HepG2 (cell line): Measurements from ENCODE around the gene ENPP7. TPM values are rescaled to one million over a fixed set of nuclear protein-coding genes. Genes with fewer than 3 reads are reported as not detected.
A peak's percentile ranks its signal among the peaks of the same experiment; 100 is the strongest.

Source experiments
- ATAC-seq: fragments of 200-7000 bp; cut with Tn5 transposase; 3 replicates; pipeline ENCODE4 v1.9.1; 2020; ENCODE audit warnings: mild to moderate bottlenecking, moderate library complexity
- BruUV-seq: library from RNA; stranded (reverse); fragments of 400-500 nt; replicated peaks from 2 replicates; lab custom pipeline; 2021; lab: Mats Ljungman, UMichigan
- CTCF ChIA-PET: fragments of 300-600 bp; formaldehyde crosslinking; extraction: SDS; loops from one replicate; lab custom pipeline; 2021; ENCODE audit warnings: low total read pairs, inconsistent platforms, low intra/inter-chr PET ratio; lab: Yijun Ruan, JAX
- POLR2A ChIA-PET: fragments of 350-600 bp; sonication (Branson Sonifier 250); formaldehyde crosslinking; loops from one replicate; lab custom pipeline; 2020; ENCODE audit warnings: antibody characterized with exemption, inconsistent platforms; lab: Yijun Ruan, JAX
- DNase-seq: peaks from one replicate; pipeline ENCODE4 v3.0.0-alpha.2; 2015; ENCODE audit warnings: low spot score
- FAIRE-seq: peaks from 3 replicates; lab custom pipeline; 2011; peaks lifted over from hg19 to GRCh38; lab: Jason Lieb, UNC
- H2AFZ ChIP-seq: one replicate; pipeline ENCODE4 v1.6.1; 2011; ENCODE audit warnings: low read length, inconsistent platforms
- H3K27ac ChIP-seq: fragments of 300-600 bp; 3 replicates; pipeline ENCODE4 v1.8.0; 2011; ENCODE audit warnings: mixed run types, mild to moderate bottlenecking, mixed read lengths, low read length, inconsistent platforms; ENCODE audit not compliant: insufficient read depth; ENCODE audit errors: extremely low read length
- H3K27me3 ChIP-seq, 2 experiments: fragments of 200-600 bp in 1 of 2; 2 replicates in 1 of 2; 3 replicates in 1 of 2; pipeline versions ENCODE4 v1.6.0 to v1.8.0; 2011; ENCODE audit warnings: low read length in 2 of 2, mild to moderate bottlenecking in 2 of 2, moderate library complexity in 2 of 2, inconsistent platforms in 1 of 2; ENCODE audit not compliant: insufficient read depth in 2 of 2, control insufficient read depth in 1 of 2
- H3K36me3 ChIP-seq, 2 experiments: fragments of 200-600 bp in 1 of 2; replicated peaks in 1 of 2; 2 replicates in 1 of 2; 3 replicates in 1 of 2; pipeline versions ENCODE4 v1.5.1 to v1.8.0; 2011; ENCODE audit warnings: low read length in 2 of 2, inconsistent platforms in 1 of 2; ENCODE audit not compliant: insufficient read depth in 2 of 2, control insufficient read depth in 1 of 2
- H3K4me1 ChIP-seq: 2 replicates; pipeline ENCODE4 v1.5.1; 2012; ENCODE audit warnings: low read length, inconsistent platforms; ENCODE audit not compliant: insufficient read depth
- H3K4me2 ChIP-seq: 2 replicates; pipeline ENCODE4 v1.6.0; 2011; ENCODE audit warnings: low read depth, low read length, inconsistent platforms
- H3K4me3 ChIP-seq, 3 experiments: fragments of 200-600 bp in 1 of 3; sonication (generic), shearing (Covaris generic) in 1 of 3; replicated peaks in 1 of 3; 2 replicates each; pipeline ENCODE4 v1.5.1; 2011 to 2016; ENCODE audit warnings: low read length in 3 of 3, inconsistent platforms in 2 of 3, low read depth in 2 of 3, mild to moderate bottlenecking in 2 of 3, control low read depth in 1 of 3, mixed read lengths in 1 of 3; ENCODE audit not compliant: insufficient read depth in 1 of 3
- H3K79me2 ChIP-seq: one replicate; pipeline ENCODE4 v1.6.1; 2011; ENCODE audit warnings: low read length, inconsistent platforms; ENCODE audit not compliant: insufficient read depth
- H3K9ac ChIP-seq: 2 replicates; pipeline ENCODE4 v1.6.0; 2011; ENCODE audit warnings: mild to moderate bottlenecking, low read depth, low read length, inconsistent platforms; ENCODE audit not compliant: insufficient read depth
- H3K9me3 ChIP-seq: 2 replicates; pipeline ENCODE4 v1.5.1; 2012; ENCODE audit warnings: mild to moderate bottlenecking, low read length
- H4K20me1 ChIP-seq: 2 replicates; pipeline ENCODE4 v1.6.0; 2011; ENCODE audit warnings: inconsistent platforms, mild to moderate bottlenecking, low read length, moderate library complexity; ENCODE audit not compliant: insufficient read depth
- ARHGAP35 ChIP-seq: sonication (generic); formaldehyde crosslinking; IDR thresholded peaks from 2 replicates; pipeline ENCODE4 v1.9.0; 2022; ENCODE audit warnings: mild to moderate bottlenecking, inconsistent platforms, moderate library complexity, missing genetic modification reagents, borderline replicate concordance
- CC2D1A ChIP-seq: sonication (generic); formaldehyde crosslinking; IDR thresholded peaks from 2 replicates; pipeline ENCODE4 v1.8.1; 2023; ENCODE audit warnings: mild to moderate bottlenecking, missing genetic modification reagents
- CHD4 ChIP-seq: fragments of 200-600 bp; sonication (generic); IDR thresholded peaks from 2 replicates; pipeline ENCODE4 v1.7.0; 2017; ENCODE audit warnings: mild to moderate bottlenecking, low read length, borderline replicate concordance
- EEA1 ChIP-seq: sonication (generic); formaldehyde crosslinking; IDR thresholded peaks from 2 replicates; pipeline ENCODE4 v1.5.1; 2020; ENCODE audit warnings: mild to moderate bottlenecking, missing genetic modification reagents, borderline replicate concordance
- FOSL2 ChIP-seq: sonication (generic); formaldehyde crosslinking; IDR thresholded peaks from 2 replicates; pipeline ENCODE4 v1.4.0; 2020; ENCODE audit warnings: missing genetic modification reagents
- FOXA1 ChIP-seq, 2 experiments: fragments of 450-650 bp in 1 of 2; sonication (generic) in 1 of 2; formaldehyde crosslinking in 1 of 2; IDR thresholded peaks; 2 replicates each; pipeline versions ENCODE4 v1.4.0 to v1.6.1; 2016 to 2020; ENCODE audit warnings: missing genetic modification reagents in 1 of 2
- FOXM1 ChIP-seq: sonication (generic); formaldehyde crosslinking; IDR thresholded peaks from 2 replicates; pipeline ENCODE4 v1.5.0; 2020; ENCODE audit warnings: missing genetic modification reagents
- MTF2 ChIP-seq: sonication (generic); formaldehyde crosslinking; IDR thresholded peaks from 2 replicates; pipeline ENCODE4 v1.5.0; 2020; ENCODE audit warnings: missing genetic modification reagents, borderline replicate concordance
- NCOR1 ChIP-seq: fragments of 200-600 bp; sonication (generic); IDR thresholded peaks from 2 replicates; pipeline ENCODE4 v1.7.0; 2017; ENCODE audit warnings: antibody characterized with exemption, low read length, borderline replicate concordance
- NFYC ChIP-seq: IDR thresholded peaks from 2 replicates; pipeline ENCODE4 v1.6.1; 2016; ENCODE audit warnings: missing genetic modification reagents, missing compliant biosample characterization
- PHF5A ChIP-seq: IDR thresholded peaks from one replicate; pipeline ENCODE4 v1.6.1; 2018; ENCODE audit warnings: low read depth, missing genetic modification reagents; ENCODE audit not compliant: unreplicated experiment
- PRMT3 ChIP-seq: sonication (generic); formaldehyde crosslinking; IDR thresholded peaks from 2 replicates; pipeline ENCODE4 v1.8.1; 2022; ENCODE audit warnings: low read depth, mild to moderate bottlenecking, moderate library complexity, missing genetic modification reagents, borderline replicate concordance
- RELA ChIP-seq: sonication (generic); formaldehyde crosslinking; IDR thresholded peaks from 2 replicates; pipeline ENCODE4 v1.4.0; 2020; ENCODE audit warnings: missing genetic modification reagents
- SMARCE1 ChIP-seq: fragments of 450-650 bp; IDR thresholded peaks from 2 replicates; pipeline ENCODE4 v1.6.1; 2017; ENCODE audit warnings: borderline replicate concordance
- SOX13 ChIP-seq, 3 experiments: fragments of 450-650 bp in 1 of 3; sonication (generic) in 1 of 3; formaldehyde crosslinking in 1 of 3; IDR thresholded peaks in 2 of 3; conservative IDR thresholded peaks in 1 of 3; 2 replicates each; pipeline versions ENCODE4 v1.5.0 to v1.6.1; 2016 to 2020; ENCODE audit warnings: antibody characterized with exemption in 1 of 3, mild to moderate bottlenecking in 1 of 3, missing compliant biosample characterization in 1 of 3, missing genetic modification reagents in 1 of 3, moderate library complexity in 1 of 3
- TBX3 ChIP-seq: fragments of 450-650 bp; IDR thresholded peaks from 2 replicates; pipeline ENCODE4 v1.6.1; 2017; ENCODE audit warnings: antibody characterized with exemption, mild to moderate bottlenecking, inconsistent platforms, borderline replicate concordance
- TCF12 ChIP-seq, 2 experiments: fragments of 450-650 bp in 1 of 2; sonication (generic) in 1 of 2; formaldehyde crosslinking in 1 of 2; IDR thresholded peaks; 2 replicates each; pipeline versions ENCODE4 v1.6.1 to v1.8.0; 2017 to 2022; ENCODE audit warnings: antibody characterized with exemption in 1 of 2, mild to moderate bottlenecking in 1 of 2, missing genetic modification reagents in 1 of 2, moderate library complexity in 1 of 2
- TFDP1 ChIP-seq: IDR thresholded peaks from 2 replicates; pipeline ENCODE4 v1.6.1; 2016; ENCODE audit warnings: missing compliant biosample characterization, missing genetic modification reagents, borderline replicate concordance
- ZBTB7A ChIP-seq: sonication (generic); formaldehyde crosslinking; IDR thresholded peaks from 2 replicates; pipeline ENCODE4 v1.8.0; 2022; ENCODE audit warnings: mild to moderate bottlenecking, missing genetic modification reagents
- ZFP36L2 ChIP-seq: sonication (generic); formaldehyde crosslinking; IDR thresholded peaks from 2 replicates; pipeline ENCODE4 v1.4.0; 2020; ENCODE audit warnings: missing genetic modification reagents
- ZNF350 ChIP-seq: sonication (generic); formaldehyde crosslinking; IDR thresholded peaks from 2 replicates; pipeline ENCODE4 v1.4.0; 2020; ENCODE audit warnings: mild to moderate bottlenecking, low read depth, missing genetic modification reagents, borderline replicate concordance
- ZNF772 ChIP-seq: sonication (generic); formaldehyde crosslinking; IDR thresholded peaks from 2 replicates; pipeline ENCODE4 v1.5.0; 2020; ENCODE audit warnings: mild to moderate bottlenecking, missing genetic modification reagents
- ZNF850 ChIP-seq: sonication (generic); formaldehyde crosslinking; conservative IDR thresholded peaks from 2 replicates; pipeline ENCODE4 v1.9.0; 2021; ENCODE audit warnings: mild to moderate bottlenecking, missing genetic modification reagents
- WGBS: methylation state at CpG from one replicate; pipeline ENCODE4 v1.1.6; 2017; ENCODE audit warnings: low lambda C conversion rate; 5-methylcytosine and 5-hydroxymethylcytosine counted together
- in situ Hi-C: cut with HindIII; loops from 2 replicates; pipeline ENCODE4 v1.10.0; 2017; ENCODE audit warnings: low pct_unique_long_range_greater_than_20kb; ENCODE audit not compliant: extremely low pct_ligation_motif_present
- intact Hi-C: fragments of 100-400 bp; cut with micrococcal nuclease; formaldehyde crosslinking; loops from one replicate; pipeline ENCODE4 v1.10.0; 2022; ENCODE audit not compliant: unreplicated experiment
- polyA plus RNA-seq, 8 experiments: library from polyadenylated mRNA; depleted of rRNA in 3 of 8; stranded (reverse) in 7 of 8; unstranded in 1 of 8; fragments of >200 nt; fragmentation: Illumina TruSeq in 4 of 8; extraction: Trizol in 4 of 8; gene quantifications; 2 replicates each; pipeline versions ENCODE4 v1.2.1 to v1.2.3, GENCODE V29; 2011 to 2016; ENCODE audit warnings: low read depth in 4 of 8, missing spikeins in 1 of 8, mixed read lengths in 1 of 8; ENCODE audit not compliant: insufficient read depth in 1 of 8
- total RNA-seq, 5 experiments: library from RNA; depleted of rRNA; stranded (reverse); fragments of >200 nt; fragmentation: Illumina TruSeq; extraction: Trizol; gene quantifications; 2 replicates each; pipeline ENCODE4 v1.2.3, GENCODE V29; 2016; ENCODE audit warnings: low read depth in 1 of 5

ENPP7 gene
- total and polyA plus RNA-seq, 2 of the 13 experiments (the other 11 are each of a cell fraction or from before 2014, with no cell fraction given) = 1.1 to 2.2 TPM

GRCh38 chr17:79737922-79738578 lies 7.3 kb downstream of the ENPP7 start (continued):
- TF ChIP-seq ZBTB7A (CRISPR knock-in tag) (peak; percentile 12; the same call in 1 of the 2 replicates), ARHGAP35 (0 out of 2 replicates have a peak, but pooled peaks have one; percentile 39), ZNF350 (CRISPR knock-in tag) (0 out of 2 replicates have a peak, but pooled peaks have one; percentile 6), MTF2 (CRISPR knock-in tag) (peak; percentile 86; the same call in 1 of the 2 replicates), ZNF772 (0 out of 2 replicates have a peak, but pooled peaks have one; percentile 33), NFYC (CRISPR knock-in tag) (no peak)

GRCh38 chr17:79738643-79739042 lies 7.9 kb downstream of the ENPP7 start:
- CTCF ChIA-PET = no interaction called here
- Histone ChIP-seq H3K79me2 (no peaks in the 10 kb centered on the region), H3K9ac (no peak overlapping the region; the same call in 1 of the 2 replicates), H3K36me3 (no peaks in the 10 kb centered on the region), H2AFZ (no peak overlapping the region), H4K20me1 (no peaks in the 10 kb centered on the region), H3K27me3 (peaks cover 4 to 7% of the 10 kb centered on the region in 2 experiments; a peak in 3 of 5 replicates), H3K4me2 (peak overlapping the region; percentile 71), H3K4me3 (peak overlapping the region in 2 of 3 experiments; percentile 7 to 63; a peak in 2 of 6 replicates), H3K4me1 (peaks cover 62% of the 10 kb centered on the region), H3K9me3 (no peaks in the 10 kb centered on the region), H3K27ac (no peak overlapping the region)
- 19% methylated on average over 12 of the region's 14 CpGs for WGBS
- DNase-seq (no peak), ATAC-seq (no peak), FAIRE-seq (no peak)
- intact Hi-C loops (no loop called here), in situ Hi-C loops (no loop called here)
- no TSS peak for BruUV-seq
- POLR2A ChIA-PET = interaction anchor here (0.9 to 1.9 kb wide), 3 partner anchors 16 to 253 kb away, joined by 3 to 7 read pairs (median 5); no protein-coding TSS in a partner anchor
- TF ChIP-seq RELA (CRISPR knock-in tag) = no peak
- no peak for TF ChIP-seq ZFP36L2 (CRISPR knock-in tag)
- TF ChIP-seq FOXM1 (CRISPR knock-in tag) = no peak
- TF ChIP-seq FOSL2 (CRISPR knock-in tag) = no peak
- TF ChIP-seq CC2D1A = no peak
- no peak for TF ChIP-seq TCF12 (IDR thresholded peaks at IDR 0.05)
- TF ChIP-seq TCF12 (CRISPR knock-in tag; IDR thresholded peaks at IDR 0.05) = no peak
- TF ChIP-seq ZNF850 (CRISPR knock-in tag) = no peak
- TF ChIP-seq TFDP1 (CRISPR knock-in tag) = no peak
- no peak for TF ChIP-seq FOXA1 (IDR thresholded peaks at IDR 0.05)
- TF ChIP-seq FOXA1 (CRISPR knock-in tag; IDR thresholded peaks at IDR 0.05) = no peak
- no peak for TF ChIP-seq PRMT3 (CRISPR knock-in tag)
- TF ChIP-seq TBX3 = no peak
- TF ChIP-seq SOX13 (IDR thresholded peaks at IDR 0.05) = no peak
- no peak for TF ChIP-seq SOX13 (CRISPR knock-in tag; conservative IDR thresholded peaks at IDR 0.05 in 1 of 2, IDR thresholded peaks at IDR 0.05 in 1 of 2)
- TF ChIP-seq SMARCE1 = no peak
- TF ChIP-seq EEA1 (CRISPR knock-in tag) = no peak
- TF ChIP-seq PHF5A (CRISPR knock-in tag) = no peak
- no peak for TF ChIP-seq NCOR1
- no peak for TF ChIP-seq CHD4
